Mucosa of rectum (tissue), 2 donors: Measurements from ENCODE around the gene LRRC25.

ENCODE experiments used
- H3K27ac ChIP-seq, 2 donors: one replicate each; pipeline ENCODE4 v1.7.0; 2013; ENCODE audit warnings: inconsistent platforms in 2 of 2, low read depth in 2 of 2, low read length in 2 of 2
- H3K27me3 ChIP-seq, 2 donors: one replicate each; pipeline ENCODE4 v1.7.0; 2013; ENCODE audit warnings: low read length in 2 of 2; ENCODE audit not compliant: control insufficient read depth in 2 of 2, insufficient read depth in 2 of 2
- H3K36me3 ChIP-seq, 2 donors: one replicate each; pipeline ENCODE4 v1.7.0; 2013; ENCODE audit warnings: low read length in 2 of 2; ENCODE audit not compliant: control insufficient read depth in 2 of 2, insufficient read depth in 2 of 2
- H3K4me1 ChIP-seq, 2 donors: one replicate each; pipeline ENCODE4 v1.7.0; 2013; ENCODE audit warnings: low read length in 2 of 2, mild to moderate bottlenecking in 1 of 2; ENCODE audit not compliant: control insufficient read depth in 2 of 2, insufficient read depth in 2 of 2
- H3K4me3 ChIP-seq, 2 donors: one replicate each; pipeline ENCODE4 v1.7.0; 2013; ENCODE audit warnings: low read length in 2 of 2
- H3K9ac ChIP-seq, 2 donors: one replicate each; pipeline ENCODE4 v1.7.0; 2013; ENCODE audit warnings: low read length in 2 of 2, low read depth in 1 of 2, mild to moderate bottlenecking in 1 of 2
- H3K9me3 ChIP-seq, 2 donors: one replicate each; pipeline ENCODE4 v1.7.0; 2013; ENCODE audit warnings: low read length in 2 of 2; ENCODE audit not compliant: control insufficient read depth in 2 of 2
- donor health status: healthy.
- donor health status: Normal muscosa, but diverticular disease.

Gene LRRC25

DNA sequence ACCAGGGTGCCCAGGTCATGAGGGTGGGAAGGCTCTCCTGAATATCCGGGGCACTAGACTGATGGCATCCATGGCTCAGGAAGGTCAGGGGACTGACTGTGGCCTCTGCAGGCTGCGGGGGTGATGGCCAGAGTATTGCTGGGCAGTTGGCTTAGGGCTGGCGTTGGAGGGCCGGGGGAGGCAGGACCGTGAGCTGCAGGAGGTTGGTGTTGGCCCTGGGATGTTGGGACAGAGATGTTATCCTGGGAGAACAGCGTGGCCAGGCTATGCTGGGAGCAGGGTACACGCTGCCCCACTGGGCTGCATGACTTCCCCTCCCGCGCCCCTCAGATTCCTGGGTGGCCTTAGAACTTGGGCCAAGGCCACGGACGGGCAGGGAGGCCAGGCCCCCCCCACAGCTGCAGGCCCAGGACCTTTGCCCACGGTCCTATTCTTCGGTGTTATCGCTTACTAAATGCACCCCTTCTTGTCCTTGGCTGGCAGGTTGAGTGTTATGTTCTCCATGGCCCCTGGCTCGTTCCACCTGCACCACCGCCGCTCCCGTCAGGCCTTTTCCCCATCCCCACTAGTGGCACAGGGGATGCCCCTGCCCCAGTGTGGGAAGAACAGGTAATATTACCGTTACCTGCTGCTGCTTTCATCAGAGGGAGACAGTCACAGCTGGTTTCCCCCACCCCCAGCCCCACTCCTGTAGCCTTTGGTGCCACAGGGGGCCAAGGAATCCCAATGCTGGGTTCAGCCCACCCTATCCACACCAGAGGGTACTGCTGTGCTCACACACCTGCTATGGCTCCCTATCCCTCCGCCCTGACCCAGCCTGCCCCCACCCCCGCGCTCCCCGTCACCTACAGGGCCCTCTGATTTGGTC lies 43.7 kb upstream of the LRRC25 start:
- H3K4me1 ChIP-seq, result peaks cover 17 to 23% of the 10 kb centered on the region in 2 donors
- H3K27ac ChIP-seq, result no peak overlapping the region
- no peak overlapping the region for H3K9ac ChIP-seq
- no peaks in the 10 kb centered on the region for H3K27me3 ChIP-seq
- H3K36me3 ChIP-seq, result peaks cover 11 to 27% of the 10 kb centered on the region in 2 donors
- H3K9me3 ChIP-seq, result no peaks in the 10 kb centered on the region
- no peak overlapping the region for H3K4me3 ChIP-seq

DNA sequence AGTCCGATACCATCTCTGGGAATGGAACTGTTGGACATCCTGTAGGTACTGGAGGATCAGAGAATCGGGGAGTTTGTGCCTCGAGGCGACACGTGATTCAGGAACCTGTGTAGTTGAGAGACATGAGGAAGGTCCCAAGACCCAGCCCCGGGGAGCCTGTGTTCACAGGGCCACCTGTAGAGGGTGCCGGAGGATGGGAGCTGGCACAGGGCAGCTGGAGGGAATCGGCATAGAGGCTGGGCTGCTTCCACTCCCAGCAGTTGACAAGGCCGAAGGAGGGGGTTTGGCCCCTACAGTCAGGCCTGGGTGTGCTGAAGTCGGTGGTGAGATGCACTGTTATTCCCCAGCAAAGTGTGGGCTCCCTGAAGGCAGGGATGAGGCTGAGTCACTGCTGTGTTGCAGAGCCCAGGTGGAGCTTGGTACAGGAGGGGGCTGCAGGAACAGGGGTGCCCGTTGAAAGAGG lies 43.0 kb upstream of the LRRC25 start:
- no peaks in the 10 kb centered on the region for H3K9me3 ChIP-seq
- peaks cover 11 to 21% of the 10 kb centered on the region in 2 donors for H3K36me3 ChIP-seq
- H3K9ac ChIP-seq, result no peak overlapping the region
- H3K27ac ChIP-seq, result no peak overlapping the region
- no peak overlapping the region for H3K4me3 ChIP-seq
- no peaks in the 10 kb centered on the region for H3K27me3 ChIP-seq
- H3K4me1 ChIP-seq, result peaks cover 11 to 16% of the 10 kb centered on the region in 2 donors

- no peak overlapping the region for H3K4me3 ChIP-seq
- H3K27ac ChIP-seq, result no peak overlapping the region
- H3K9ac ChIP-seq, result no peak overlapping the region
- peaks cover 11 to 18% of the 10 kb centered on the region in 2 donors for H3K36me3 ChIP-seq
- no peaks in the 10 kb centered on the region for H3K9me3 ChIP-seq
- peaks cover 8 to 16% of the 10 kb centered on the region in 2 donors for H3K4me1 ChIP-seq
- no peaks in the 10 kb centered on the region for H3K27me3 ChIP-seq
Measured at GRCh38 chr19:18439910-18440237, 42.5 kb upstream of the LRRC25 start.

DNA sequence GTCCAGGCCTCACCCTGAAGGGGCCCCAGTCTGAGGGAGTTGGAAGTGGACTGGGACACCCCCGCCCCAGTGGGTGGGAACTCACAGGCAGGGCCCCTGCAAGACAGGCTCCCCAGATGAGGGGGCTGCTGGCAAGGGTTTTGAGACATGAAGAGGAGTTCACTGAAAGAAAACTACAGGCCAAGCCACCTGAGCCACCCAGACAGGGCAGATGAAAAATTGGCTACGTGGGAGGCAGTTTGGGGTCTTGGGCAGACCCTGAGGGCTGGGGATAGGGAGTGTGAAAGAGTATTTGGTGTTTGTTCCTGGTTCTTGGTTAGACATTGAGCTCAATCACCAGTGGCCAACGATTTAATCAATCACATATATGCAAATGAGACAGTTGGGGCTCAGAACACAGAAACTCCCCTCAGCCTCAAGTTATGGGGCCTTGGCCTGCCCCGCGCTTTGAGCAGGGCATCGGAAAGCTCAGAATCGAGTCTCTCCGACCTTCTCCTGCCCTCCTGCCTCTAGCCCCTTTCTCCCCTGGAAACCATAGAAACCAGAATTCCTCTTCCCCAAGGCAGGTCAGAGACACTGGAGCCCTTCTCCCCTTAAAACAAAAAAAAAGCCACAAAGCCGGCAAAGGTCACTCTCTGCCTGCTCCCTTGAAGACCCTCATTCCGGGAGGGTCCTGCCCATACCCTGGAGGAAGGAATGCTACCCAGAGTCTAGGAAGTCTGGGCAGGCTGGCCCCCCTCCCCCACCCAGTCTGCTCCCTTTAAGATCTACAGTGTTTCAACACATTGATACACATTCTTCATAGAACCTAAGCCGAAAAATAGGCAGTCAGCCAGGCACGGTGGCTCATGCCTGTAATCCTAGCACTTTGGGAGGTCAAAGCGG lies 41.8 kb upstream of the LRRC25 start:
- Histone ChIP-seq H3K9me3 (no peaks in the 10 kb centered on the region), H3K27ac (no peak overlapping the region), H3K9ac (no peak overlapping the region), H3K4me1 (peaks cover 8 to 16% of the 10 kb centered on the region in 2 donors), H3K27me3 (no peaks in the 10 kb centered on the region), H3K4me3 (no peak overlapping the region), H3K36me3 (peaks cover 7 to 12% of the 10 kb centered on the region in 2 donors)

- Histone ChIP-seq H3K4me1 (peaks cover 8 to 16% of the 10 kb centered on the region in 2 donors), H3K36me3 (peaks cover 0 to 4% of the 10 kb centered on the region in 2 donors), H3K4me3 (peak overlapping the region in 1 of 2 donors; percentile 60), H3K27ac (no peak overlapping the region), H3K27me3 (no peaks in the 10 kb centered on the region), H3K9ac (no peak overlapping the region), H3K9me3 (no peaks in the 10 kb centered on the region)
Measured at GRCh38 chr19:18438331-18439024, 41.1 kb upstream of the LRRC25 start.

- Histone ChIP-seq H3K4me1 (peaks cover 8 to 16% of the 10 kb centered on the region in 2 donors), H3K27me3 (no peaks in the 10 kb centered on the region), H3K9ac (peak within 1 kb of the TSS in 1 of 2 donors; percentile 43), H3K27ac (peak within 1 kb of the TSS in 1 of 2 donors; percentile 48), H3K4me3 (peak within 1 kb of the TSS; percentile 54 to 60), H3K9me3 (no peaks in the 10 kb centered on the region), H3K36me3 (no peaks in the 10 kb centered on the region)
Measured at GRCh38 chr19:18437491-18438330, 40.3 kb upstream of the LRRC25 start, which contains the start of gene ISYNA1. TSS of gene ISYNA1 (minus strand) at chr19:18438133. CDS start at chr19:18437979, 154 bp downstream.

DNA sequence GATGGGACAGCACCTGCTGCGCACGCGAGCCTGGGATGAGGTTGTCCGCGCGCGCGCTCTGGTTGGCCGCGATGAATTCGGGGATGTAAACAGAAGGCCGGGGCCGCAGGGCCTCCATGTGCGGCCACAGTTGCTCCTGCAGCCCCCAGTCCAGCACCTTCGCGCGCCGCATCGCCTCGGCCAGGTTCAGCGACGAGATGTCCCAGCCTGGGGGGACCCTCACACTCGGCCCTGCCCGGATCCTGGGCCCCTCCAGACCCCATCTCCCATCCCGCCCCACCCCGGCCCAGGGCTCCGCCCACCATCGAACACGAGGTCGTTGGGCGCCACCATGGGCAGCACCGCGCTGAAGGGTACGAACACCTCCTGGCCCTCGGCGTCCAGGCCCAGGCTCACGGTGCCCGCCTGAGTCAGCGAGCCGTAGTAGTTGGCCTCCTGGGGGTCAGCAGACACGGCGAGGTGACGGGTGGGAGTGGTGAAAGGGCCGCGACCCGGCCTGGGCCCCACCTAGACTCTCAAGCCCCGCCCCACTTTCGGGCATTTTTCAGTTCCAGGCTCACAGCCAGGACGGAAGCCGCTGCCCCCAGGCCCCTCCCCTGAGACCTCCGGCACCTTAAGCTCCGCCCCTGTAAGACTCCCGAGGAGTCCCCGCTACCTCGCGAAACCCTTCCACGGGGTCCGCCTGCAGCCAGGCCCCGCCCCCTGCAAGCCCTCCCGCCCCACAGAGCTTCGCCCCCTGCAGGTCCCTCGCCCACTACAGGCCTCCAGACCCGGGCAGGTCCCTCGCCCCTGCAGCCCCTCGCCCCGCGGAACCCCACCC lies 39.5 kb upstream of the LRRC25 start:
- H3K4me1 ChIP-seq, result peaks cover 8 to 16% of the 10 kb centered on the region in 2 donors

GRCh38 chr19:18435842-18436670 lies 38.6 kb upstream of the LRRC25 start:
- H3K27me3 ChIP-seq, result no peaks in the 10 kb centered on the region
- H3K4me3 ChIP-seq, result no peak overlapping the region
- no peak overlapping the region for H3K9ac ChIP-seq
- no peaks in the 10 kb centered on the region for H3K36me3 ChIP-seq
- peaks cover 8 to 16% of the 10 kb centered on the region in 2 donors for H3K4me1 ChIP-seq
- no peak overlapping the region for H3K27ac ChIP-seq
- H3K9me3 ChIP-seq, result no peaks in the 10 kb centered on the region

More for the DNA sequence above, 39.5 kb upstream of the LRRC25 start:
- no peaks in the 10 kb centered on the region for H3K36me3 ChIP-seq
- H3K9ac ChIP-seq, result no peak overlapping the region
- no peaks in the 10 kb centered on the region for H3K27me3 ChIP-seq
- H3K9me3 ChIP-seq, result no peaks in the 10 kb centered on the region
- H3K4me3 ChIP-seq, result peak overlapping the region; percentile 44 to 54
- H3K27ac ChIP-seq, result no peak overlapping the region
